Hematopoietic multipotent progenitor cell treated with erythropoietin and hydrocortisone succinate and interleukin-3 and kit ligand, for 17 days (in vitro differentiated cells): Measurements from ENCODE around the gene CCN6.

Experiments
- DNase-seq: peaks from one replicate; pipeline ENCODE4 v3.0.0-alpha.2; 2015; ENCODE audit warnings: low spot score

CCN6 gene

DNA sequence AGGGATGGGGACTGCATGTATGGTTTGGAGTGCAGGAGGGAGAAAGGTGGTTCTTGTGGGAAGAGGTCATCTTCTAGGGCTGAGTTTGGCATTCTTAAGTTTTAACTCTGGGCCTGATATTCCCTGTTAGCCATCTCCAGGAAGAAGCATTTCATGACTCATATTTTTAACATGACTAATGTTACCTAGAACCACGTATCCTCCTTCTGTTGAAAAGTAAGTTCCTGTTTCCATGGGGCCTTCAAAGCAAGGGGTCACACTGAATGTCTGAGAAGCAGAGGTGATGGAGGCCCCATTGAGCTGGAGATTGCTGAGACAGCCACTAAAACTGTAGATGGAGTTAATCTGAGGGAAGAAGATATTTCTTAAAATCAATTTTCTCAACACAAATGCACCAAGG, 63.6 kb downstream of the CCN6 start:
- DNase-seq, result no peak

DNA sequence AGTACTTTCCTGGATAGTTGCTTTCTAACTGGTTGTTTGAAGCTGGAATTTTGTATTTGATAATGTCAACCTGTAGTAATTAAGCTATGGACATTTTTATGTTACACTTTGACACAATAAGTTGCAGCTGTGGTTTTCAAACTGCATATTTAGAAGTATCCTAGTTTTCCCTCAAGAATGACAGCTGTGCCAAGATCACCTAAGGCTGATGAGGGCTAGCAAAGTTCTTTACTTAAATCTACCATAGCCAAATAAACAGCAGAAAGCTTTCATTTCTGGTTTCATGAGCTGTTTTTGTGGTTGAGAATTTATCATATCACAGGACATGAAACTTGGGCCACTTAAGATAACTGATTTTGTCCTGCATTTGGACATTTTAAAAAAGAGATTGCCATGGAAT, 64.1 kb downstream of the CCN6 start:
- DNase-seq, result no peak
